GM18498 (cell line): ENCODE data around the gene CUX1.
"Not testable (repeated sequence)": the region's sequence is repeated elsewhere in the genome, so short reads cannot be mapped to it uniquely, and the experiment has no call there.

Experiments
- ATAC-seq: cut with Tn5 transposase; IDR thresholded peaks from one replicate; pipeline ENCODE4 v1.9.1; 2021; ENCODE audit warnings: mild to moderate bottlenecking, moderate library complexity; ENCODE audit not compliant: unreplicated experiment

CUX1 gene

DNA sequence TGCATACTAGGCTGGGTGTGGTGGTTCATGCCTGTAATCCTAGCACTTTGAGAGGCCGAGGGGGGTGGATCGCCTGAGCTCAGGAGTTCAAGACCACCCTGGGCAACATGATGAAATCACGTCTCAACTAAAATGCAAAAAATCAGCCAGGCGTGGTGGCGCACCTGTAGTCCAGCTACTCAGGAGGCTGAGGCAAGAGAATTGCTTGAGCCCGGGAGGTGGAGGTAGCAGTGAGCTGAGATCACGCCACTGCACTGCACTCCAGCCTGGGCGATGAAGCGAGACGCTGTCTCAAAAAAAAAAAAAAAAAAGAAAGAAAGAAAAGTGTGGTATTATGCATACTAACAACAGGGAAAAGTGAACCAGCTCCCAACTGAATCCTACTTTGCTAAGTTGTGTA lies 19.3 kb upstream of the CUX1 start:
- ATAC-seq: not testable (repeated sequence)

DNA sequence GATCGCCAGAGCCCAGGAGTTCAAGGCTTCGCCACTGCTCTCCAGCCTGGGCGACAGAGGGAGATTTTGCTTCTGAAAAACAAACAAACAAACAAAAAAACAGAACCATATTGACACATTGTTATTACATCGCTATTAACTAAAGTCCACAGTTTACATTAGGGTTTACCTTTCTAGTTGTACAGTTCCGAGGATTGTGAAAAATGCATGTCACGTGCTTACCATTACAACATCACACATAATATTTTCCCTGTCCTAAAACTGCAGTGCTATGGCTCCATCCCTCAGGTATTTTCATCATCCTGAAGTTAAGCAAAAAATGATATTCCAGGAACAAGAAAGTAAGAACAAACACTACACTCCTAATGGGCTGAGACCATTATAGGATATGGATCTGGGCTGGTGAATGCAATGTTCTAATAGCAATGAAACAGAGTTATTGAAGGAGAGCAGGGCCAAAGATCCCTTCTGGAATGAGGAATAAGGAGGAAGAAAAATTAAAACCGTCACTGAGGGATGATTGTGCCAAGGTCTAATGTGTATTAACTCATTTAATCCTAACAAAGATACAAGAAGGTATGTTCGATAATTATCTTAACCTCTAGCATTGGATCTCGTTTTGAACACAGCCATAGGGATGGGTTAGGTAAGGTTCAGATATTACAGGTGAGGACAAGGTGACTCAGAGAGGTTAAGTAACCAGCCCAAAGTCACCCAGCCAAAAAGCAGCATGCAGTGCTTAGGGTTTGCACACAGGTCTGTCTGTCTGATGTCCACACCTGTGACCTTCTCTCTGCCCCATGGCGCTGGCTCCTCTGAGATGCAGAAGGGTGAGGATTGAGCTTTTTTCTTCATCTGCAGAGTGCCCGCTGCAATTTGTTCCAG lies 14.0 kb upstream of the CUX1 start:
- no peak for ATAC-seq

DNA sequence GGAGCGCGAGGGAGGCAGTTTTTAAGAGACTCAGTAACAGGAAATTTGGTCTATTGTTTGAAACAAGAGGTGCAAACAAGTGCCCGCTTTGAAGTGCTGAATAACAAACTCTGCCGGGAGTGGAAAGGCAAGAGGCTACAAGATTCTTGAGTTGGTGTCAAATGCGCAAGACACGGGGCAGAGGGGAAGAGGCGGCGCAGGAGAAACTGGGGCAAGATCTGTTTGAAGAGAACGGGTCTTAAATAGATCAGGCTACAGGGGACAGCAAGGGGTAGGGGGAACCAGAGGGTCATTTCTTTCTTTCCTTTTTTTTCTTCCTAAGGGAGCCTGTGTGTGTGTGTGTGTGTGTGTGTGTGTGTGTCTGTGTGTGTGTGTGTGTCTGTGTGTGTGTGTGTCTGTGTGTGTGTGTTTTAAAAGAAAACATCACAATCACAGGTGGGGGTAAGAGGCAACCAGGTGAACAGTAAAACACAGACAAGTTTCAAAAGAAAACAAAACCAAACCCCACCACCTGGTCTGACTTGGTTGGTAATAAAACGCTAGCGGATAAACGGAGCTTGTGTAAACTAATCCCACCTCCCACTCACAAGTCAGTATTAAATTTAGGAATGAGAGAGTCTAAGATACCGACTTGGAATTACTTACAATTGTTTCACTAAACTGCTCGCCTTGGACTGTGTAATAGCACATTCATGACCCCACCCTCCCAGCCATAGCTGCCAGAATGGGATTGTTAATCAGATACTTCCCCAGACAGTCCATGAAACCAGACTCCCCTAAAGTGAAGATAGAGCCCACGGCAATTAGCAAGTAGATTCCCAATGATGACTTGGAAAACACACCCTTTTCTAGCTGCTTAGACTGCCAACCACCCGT lies 13.1 kb upstream of the CUX1 start:
- no peak for ATAC-seq

DNA sequence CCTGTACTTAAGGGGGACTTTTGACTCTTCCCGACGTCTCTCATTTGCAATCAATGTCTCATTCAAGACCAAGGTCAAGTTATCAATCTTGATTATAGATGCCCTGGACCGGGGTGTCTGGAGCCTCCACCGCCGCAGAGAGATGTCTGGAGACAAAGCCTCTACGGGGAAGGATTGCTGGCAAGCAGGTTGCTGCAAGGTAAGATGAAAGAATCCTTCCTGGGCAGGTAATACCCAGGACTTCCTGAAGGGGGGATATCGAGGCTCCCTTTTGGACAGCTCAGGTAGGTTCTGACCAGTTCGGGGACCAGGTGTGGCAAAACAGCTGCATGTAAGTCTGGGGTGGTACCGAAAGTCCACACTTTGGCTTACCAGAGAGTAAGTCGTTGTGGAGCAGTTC lies 12.5 kb upstream of the CUX1 start:
- no peak for ATAC-seq

DNA sequence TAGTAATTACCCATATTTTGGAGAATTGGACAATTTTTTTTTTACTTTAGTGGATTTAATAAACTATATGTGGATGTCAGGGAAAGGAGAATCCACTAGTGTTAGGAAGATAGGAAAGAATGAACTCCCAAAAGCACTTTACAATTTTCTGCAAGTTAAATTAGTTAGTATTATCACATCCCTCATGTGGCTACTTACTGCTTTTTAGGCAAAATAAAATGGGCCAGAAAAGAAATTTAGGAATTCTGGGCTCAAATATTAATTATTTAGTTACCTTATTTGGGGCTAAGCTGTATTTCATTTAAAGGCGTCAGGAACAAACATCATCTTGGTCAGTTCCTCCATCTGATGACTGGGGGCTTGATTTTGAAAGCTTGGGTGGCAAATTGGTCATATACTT lies 4.8 kb upstream of the CUX1 start:
- no peak for ATAC-seq

DNA sequence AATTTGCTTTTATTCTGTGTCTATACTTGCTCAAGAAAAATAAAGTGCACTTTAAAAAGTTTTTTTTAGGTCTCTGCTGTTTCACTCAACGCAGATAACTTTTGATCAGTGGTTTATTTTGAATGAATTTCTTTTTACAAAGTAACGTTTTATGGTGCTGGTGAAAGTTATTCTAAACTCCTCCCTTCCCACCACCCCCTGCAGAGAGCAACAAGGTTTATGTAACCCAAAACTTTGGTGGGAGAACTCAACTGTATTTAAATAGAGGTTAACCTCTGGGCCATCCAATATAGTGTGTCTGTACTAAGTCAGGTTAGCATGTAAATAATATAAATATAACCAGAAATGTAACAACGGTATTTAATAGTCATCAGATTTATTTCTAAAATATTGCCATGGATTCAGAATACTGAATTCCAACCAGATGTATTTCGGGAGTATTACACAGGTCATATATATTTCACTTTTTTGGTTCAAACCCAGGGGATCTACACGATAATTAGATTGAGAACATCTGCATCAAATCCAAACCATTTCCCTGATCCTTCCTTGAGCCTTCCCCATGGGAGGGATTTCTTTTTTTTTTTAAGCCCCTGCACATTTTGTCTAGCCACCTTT lies 3.9 kb upstream of the CUX1 start:
- no peak for ATAC-seq

DNA sequence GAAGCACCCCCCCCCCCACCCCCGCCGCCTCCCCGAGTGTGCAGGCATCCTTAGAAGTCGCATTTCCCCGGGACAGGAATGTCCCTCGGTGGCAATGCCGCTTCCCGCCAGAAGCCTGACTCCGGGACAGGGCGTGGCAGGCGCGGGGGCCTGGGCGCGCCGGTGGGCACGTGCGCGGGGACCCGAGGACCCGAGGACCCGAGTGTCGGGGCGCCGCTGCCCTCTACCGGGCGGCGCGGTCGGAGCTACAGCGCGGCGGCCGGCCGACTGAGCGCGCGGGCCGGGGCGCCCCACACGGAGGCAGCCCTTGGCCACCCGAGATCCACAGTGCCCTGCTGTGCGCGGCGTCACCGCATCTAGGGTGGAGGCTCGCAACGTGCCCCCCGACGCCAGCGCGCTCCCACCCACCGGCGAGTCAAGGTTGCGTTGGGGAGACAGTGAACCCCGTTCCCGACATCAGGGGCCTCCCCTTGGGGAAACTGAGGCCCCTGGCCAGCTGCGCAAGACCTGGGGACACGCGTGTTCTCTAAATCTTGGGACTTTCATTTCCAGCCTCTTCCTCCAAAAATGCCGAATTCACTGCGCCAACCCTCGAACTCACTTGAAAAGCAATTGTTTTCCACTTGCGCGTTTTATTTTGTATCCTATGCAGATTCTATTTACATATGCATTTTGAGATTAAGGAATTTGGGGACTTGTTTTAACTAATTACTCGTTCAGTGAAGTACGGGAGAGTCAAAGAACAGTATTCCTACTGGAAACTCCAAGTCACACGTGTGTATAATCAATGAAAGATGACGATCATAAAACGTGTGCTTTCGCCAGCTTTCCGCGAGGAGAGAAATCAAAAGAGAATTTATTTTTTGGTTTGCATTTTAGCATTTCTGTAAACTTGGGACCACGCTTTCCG lies 3.1 kb upstream of the CUX1 start:
- peak; percentile 41 for ATAC-seq

DNA sequence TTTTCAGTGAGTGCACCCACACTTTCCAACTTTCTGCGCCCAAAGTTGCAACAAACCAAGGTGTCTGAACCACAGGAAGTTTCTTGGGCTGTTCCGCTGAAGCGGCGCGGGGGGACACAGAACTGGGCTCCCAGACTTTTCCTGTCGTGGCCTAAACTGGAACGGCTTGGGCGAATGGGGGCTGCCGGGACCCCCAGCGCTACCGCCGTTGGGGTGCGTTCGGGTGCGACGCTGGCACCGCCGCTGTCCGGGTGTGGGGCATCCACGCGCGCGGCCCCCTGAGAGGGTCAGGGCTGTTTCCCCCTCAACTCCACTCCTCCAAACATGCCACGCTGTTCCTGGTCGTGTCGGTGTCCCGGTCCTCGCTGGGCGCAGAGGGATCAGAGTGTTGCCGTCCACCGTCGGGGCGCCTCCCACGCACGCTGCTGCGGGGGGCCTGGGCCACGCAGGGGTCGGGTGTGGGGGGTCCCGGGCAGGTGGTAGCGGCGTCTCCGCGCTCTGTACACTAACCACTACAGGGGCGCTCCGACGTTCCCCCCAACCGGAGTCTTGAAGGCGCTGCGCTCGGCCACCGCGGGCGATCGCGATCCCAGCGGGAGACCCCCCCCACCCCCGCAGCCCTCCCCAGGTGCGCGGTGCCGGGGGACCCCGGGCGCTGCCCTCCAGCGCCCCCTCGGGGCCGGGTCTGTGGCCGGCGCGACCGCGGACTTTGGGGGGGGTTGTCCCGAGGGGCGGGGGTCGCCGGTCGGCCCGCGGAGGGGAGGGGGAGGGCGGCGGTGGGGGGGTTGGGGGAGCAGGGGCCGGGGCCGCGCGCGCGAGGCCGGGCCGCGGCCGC lies 2.2 kb upstream of the CUX1 start:
- ATAC-seq: peak; percentile 39

DNA sequence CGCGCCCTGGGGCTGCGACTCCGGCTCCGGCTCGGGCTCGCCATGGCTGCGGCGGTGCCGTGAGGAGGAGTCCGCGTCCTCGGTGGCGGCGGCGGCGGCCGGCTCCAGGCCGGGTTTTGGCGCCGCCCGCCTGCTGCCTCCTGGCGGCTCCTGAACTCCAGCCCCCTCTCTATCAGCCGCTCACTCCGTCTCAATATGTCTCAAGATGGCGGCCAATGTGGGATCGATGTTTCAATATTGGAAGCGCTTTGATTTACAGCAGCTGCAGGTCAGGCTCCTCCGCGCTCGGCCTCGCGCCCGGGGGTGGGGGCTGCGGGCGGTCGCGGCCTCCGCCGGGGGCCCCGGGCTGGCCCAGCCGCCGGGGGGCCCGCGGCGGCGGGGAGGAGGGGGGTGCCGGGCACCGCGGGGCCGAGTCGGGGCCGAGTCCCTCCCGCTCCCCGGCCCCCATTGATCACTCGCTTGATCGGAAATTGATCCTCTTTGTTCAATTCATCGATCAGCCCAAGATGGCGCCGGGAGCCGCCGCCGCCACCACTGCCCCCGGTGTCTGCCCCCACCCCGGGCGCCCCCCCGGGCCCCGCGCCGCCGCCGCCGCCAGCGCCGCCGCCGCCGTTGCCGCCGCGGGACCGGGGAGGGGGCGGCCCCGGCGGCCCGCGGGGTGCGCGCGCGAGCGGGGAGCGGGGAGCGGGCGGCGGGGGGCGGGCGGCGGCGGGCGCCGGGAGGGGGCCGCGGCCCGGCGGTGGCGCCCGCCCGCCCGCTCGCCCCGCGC lies 1.4 kb upstream of the CUX1 start:
- ATAC-seq: peak; percentile 63

DNA sequence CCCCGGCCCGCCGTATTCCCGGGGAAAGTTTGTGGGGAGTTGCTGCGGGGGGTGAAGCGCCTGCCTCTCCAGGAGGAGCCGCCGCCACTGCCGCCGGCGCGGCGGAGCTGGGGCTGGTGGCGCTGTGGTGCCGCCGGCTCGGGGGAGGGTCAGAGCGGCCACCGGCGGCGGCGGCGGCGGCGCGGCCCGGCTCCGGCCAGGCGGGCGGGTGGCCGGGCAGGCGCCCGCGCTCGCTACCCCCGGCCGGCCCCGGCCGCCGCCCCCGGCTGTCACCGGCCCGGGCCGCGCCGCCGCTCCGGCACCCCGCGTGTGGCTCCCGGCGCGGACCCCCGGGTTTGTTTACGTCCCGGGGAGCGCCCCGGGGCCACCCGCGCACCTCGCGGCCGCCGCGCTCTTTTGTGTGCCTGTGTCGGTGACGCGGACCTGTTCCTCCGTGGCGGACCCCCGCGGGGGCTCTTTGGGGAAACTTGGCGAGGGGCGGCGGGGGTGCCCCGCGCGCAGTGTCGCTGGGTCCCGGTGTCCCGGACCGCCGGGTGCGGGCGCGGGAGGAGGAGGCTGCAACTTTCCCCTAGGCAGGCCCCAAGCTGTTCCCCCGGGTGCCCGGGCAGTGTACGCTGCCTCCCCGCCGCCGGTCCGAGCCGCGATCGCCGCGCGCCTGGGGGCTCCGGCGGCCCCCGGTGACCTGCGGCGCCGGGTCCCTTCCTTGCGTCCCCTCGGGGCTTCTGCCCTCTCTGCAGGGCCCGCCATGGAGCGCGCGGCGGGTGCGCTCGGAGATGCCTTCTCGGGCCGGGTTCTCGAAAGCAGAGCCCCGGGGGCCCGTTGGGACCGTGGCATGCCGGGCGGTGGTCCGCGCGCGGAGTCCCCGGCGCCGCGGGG lies 593 bp upstream of the CUX1 start:
- no peak for ATAC-seq

DNA sequence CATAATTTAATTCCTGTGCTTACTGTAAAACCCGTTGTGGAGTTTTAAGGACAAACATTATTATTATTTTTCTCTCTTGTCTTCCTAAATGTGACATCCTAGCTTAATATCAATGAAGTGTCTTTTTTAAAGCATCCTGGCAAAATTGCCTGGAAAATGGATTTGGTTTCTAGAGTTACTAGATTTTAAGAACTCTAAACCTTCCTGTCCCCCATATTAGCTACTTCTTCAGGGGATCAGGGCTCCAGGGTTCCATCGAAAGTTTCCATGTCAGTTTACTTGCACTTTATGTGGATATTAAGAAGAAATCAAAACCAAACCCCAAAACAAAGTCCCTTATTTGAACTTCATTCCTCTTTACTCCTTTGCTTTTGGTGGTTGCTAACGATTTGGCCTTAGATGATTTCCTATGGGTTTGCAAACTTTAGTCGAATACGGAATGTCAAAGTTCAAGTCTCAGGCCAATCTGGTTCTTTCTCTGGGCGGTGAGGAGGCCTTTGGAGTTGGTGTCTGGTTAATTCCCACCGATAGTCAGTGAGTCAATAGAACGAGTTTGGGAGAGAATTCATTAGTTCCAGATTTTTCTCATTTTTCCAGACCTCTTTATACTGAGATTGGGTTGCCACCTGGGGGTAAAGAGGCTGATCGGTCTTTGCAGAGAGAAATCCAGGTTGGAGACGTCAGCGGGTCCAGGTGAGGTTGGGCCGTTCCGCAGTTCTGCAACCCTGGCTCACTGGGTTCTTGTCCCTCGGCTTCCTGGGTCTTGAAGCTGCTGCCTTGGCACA lies 1.1 kb downstream of the CUX1 start:
- no peak for ATAC-seq

DNA sequence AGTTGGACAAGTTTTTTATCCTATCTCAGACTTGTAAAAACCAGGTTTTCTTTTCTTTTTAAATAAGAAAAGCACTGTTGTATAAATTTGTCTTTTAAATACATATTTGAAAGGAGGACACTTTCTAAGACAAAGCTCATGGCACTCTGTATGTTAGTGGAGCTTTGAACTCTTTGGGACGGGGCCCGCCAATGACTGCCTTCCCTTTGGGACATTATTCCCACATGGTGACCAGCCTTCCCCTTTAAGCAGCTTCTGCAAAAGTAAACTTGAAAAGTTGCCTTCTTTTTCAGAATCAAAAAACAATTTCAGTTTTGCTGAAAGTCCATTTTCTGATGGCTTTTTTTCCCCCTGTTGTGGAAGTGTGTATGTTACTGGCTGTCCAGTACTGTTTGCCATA lies 1.8 kb downstream of the CUX1 start:
- ATAC-seq: no peak

DNA sequence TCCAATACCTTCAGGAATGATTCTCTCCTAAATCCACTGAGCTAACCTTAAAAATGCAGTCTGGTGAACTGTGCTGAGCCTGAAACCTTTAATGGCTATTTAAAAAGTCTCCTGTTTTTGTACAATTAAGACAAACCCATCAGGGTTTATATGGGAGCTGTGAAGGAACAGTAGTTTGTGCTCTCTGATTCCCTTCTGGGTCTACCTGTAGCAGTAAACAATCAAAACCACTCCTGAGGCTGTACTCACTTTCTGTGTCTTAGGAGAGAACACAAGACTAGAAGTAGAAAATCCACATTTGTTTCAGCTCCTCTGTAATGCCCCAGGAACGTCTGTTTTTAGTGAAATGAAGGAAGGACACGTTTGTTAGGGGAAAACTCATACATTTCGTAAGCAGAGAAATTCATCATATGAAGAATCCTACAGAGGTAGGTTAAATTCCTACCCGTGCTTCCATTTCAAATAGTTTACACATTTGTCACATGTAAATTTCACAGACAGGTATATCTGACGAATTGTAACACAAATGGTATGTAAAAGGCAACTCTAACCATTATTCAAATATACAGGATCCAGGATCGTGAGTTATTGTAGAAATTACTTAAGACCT lies 2.6 kb downstream of the CUX1 start:
- no peak for ATAC-seq

DNA sequence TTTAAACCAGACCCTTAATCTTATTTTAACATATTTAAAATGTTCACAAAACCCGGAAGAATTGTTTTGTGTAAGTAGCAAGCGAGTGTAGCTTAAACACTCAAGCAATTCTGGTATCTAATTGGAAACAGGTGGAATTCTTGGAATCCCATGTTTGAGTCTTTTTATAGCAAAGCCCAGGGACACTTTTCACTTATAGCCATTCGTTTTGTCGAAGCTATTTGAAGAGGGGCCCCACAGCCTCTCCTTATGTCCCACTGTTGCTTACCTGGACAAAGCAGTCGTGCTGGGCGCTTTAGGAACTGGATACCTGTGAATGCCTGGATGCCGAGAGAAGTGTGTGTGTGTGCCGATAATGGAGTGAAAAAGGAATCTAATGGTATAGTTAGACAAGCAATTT lies 3.3 kb downstream of the CUX1 start:
- ATAC-seq: no peak

DNA sequence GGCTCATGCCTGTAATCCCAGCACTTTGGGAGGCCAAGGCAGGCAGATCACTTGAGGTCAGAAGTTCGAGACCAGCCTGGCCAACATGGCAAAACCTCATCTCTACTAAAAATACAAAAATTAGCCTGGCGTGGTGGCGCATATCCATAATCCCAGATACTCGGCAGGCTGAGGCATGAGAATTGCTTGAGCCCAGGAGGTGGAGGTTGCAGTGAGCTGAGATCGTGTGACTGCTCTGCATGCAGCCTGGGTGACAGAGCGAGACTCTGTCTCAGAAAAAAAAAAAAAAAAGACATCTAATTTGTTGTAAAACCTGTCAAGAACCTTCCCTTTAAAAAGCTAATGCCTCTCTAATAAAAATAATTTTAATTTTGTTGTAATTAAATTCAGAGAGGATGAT lies 5.2 kb downstream of the CUX1 start:
- not testable (repeated sequence) for ATAC-seq

DNA sequence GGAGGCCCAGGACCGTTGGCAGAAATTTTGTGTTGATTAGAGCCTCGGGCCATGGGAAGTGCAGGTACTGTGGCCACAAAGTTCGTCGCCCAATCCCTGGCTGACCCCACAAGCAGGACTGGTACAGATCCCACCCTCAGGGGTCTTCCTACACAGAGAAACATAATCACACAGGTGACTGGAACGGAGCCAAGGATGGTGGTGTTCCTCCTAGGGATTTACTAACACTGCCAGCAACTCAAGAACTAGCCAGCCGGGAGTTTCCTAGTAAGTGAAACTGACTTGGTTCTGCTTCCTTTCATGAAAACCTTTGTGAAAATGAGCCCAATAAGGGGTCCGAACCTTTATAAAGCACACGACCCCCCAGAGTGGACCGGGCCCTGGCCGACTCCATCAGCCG lies 5.7 kb downstream of the CUX1 start:
- no peak for ATAC-seq

DNA sequence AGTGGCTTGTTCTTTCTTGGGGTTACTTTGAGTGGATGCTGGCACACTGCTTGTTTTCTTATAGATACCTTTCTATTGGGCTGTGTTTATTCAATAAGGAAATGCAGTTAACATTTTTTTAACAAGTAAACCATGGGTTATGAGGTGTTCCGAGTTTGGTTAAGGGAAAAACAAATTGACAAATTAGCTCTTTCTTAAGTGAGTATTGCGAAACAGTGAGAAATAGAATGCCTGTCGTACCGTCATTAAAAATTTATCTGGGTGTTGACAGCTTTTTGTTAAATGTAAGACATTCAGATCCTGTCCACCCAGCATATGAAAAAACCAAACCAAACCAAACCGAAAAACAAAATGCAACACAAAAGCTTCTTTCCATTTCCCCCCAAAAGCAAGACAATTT lies 6.2 kb downstream of the CUX1 start:
- ATAC-seq: no peak
